Upper lobe of right lung (tissue), 1 donor: ENCODE data around the gene CDK5RAP2. TPM values are rescaled to one million over a fixed set of nuclear protein-coding genes. Genes with fewer than 3 reads are reported as not detected.

Experiments
- ATAC-seq: fragments of 200-7000 bp; cut with Tn5 transposase; one replicate; pipeline ENCODE4 v1.9.1; 2020; ENCODE audit warnings: mild to moderate bottlenecking, moderate library complexity
- DNase-seq: peaks from one replicate; pipeline ENCODE4 v3.0.0-alpha.2; 2020
- H3K27ac ChIP-seq: fragments of 200-600 bp; one replicate; pipeline ENCODE4 v1.8.0; 2022
- H3K27me3 ChIP-seq: fragments of 200-600 bp; one replicate; pipeline ENCODE4 v1.8.0; 2022; ENCODE audit warnings: mild to moderate bottlenecking
- H3K36me3 ChIP-seq: fragments of 200-600 bp; one replicate; pipeline ENCODE4 v1.8.0; 2022
- H3K4me1 ChIP-seq: fragments of 200-600 bp; one replicate; pipeline ENCODE4 v1.8.0; 2022
- H3K4me3 ChIP-seq: fragments of 200-600 bp; one replicate; pipeline ENCODE4 v1.8.0; 2022; ENCODE audit warnings: mild to moderate bottlenecking
- H3K9me3 ChIP-seq: fragments of 200-600 bp; one replicate; pipeline ENCODE4 v1.8.0; 2022
- CTCF ChIP-seq: fragments of 200-600 bp; IDR thresholded peaks from one replicate; pipeline ENCODE4 v1.8.0; 2022; ENCODE audit warnings: antibody characterized with exemption
- intact Hi-C: fragments of 100-400 bp; cut with DNase I; formaldehyde crosslinking; loops from one replicate; pipeline ENCODE4 v1.11.0; 2022
- total RNA-seq: library from RNA; stranded (reverse); fragmentation: NEBNext Ultra II Directional; extraction: Animal tissue kit (Norgen Biotek cat#: 25700); gene quantifications from one replicate; pipeline ENCODE4 v1.2.1, GENCODE V29; 2021
- donor health status: DM: no; HTN: yes; CAD: no; lungs with severe emphysema.

Gene CDK5RAP2
- total RNA-seq, 1 donor from 2014 or later: 54.2 TPM

- H3K36me3 ChIP-seq: peaks cover 46% of the 10 kb centered on the region
- H3K4me3 ChIP-seq: no peak overlapping the region
- H3K4me1 ChIP-seq: no peaks in the 10 kb centered on the region
- intact Hi-C loops: no loop called here
- DNase-seq: no peak
- H3K9me3 ChIP-seq: no peaks in the 10 kb centered on the region
- ATAC-seq: no peak
- H3K27ac ChIP-seq: no peak overlapping the region
- no peaks in the 10 kb centered on the region for H3K27me3 ChIP-seq
- TF ChIP-seq CTCF: no peak
Measured at GRCh38 chr9:120514405-120514804, 65.6 kb downstream of the CDK5RAP2 start.

- Histone ChIP-seq H3K27me3 (no peaks in the 10 kb centered on the region), H3K4me1 (no peaks in the 10 kb centered on the region), H3K36me3 (peaks cover 50% of the 10 kb centered on the region), H3K27ac (no peak overlapping the region), H3K9me3 (no peaks in the 10 kb centered on the region), H3K4me3 (no peak overlapping the region)
- intact Hi-C loops: no loop called here
- TF ChIP-seq CTCF: no peak
- no peak for DNase-seq
- no peak for ATAC-seq
Measured at GRCh38 chr9:120513825-120514396, 66.1 kb downstream of the CDK5RAP2 start.

- Histone ChIP-seq H3K9me3 (no peaks in the 10 kb centered on the region), H3K4me1 (no peaks in the 10 kb centered on the region), H3K27me3 (no peaks in the 10 kb centered on the region), H3K36me3 (peaks cover 35% of the 10 kb centered on the region), H3K4me3 (no peak overlapping the region), H3K27ac (no peak overlapping the region)
- ATAC-seq: no peak
- intact Hi-C loops: no loop called here
- no peak for DNase-seq
- TF ChIP-seq CTCF: no peak
Measured at GRCh38 chr9:120510816-120511215, 69.2 kb downstream of the CDK5RAP2 start.

DNA sequence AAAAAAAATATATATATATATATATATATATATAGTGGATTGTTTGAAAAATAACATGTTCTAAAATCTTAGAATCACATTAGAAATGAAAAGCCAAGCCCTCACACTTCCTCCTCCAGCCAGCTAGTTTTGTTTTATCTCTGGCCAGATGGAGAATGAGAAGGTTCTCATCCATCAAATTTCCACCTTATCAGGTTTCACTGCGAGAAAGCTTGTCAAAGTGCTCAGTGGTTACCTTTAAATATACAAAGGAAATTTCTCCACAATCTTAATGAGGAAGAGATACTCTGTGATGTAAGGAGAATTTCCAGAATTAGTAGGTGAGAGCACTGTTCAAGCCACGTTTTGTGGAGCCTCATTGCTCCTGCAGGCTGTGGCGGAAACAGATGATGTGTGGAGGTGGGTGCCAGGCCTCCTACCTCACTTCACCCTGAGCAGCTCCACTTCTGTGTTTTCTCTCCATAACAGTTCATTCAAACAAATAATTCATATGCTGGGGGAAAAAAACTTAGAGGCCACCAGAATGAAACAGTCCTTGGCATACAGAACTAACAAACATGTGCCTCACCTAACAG, 71.9 kb downstream of the CDK5RAP2 start:
- H3K9me3 ChIP-seq: no peaks in the 10 kb centered on the region
- no peak overlapping the region for H3K27ac ChIP-seq
- DNase-seq (no peak), ATAC-seq (no peak)
- intact Hi-C loops: no loop called here
- H3K36me3 ChIP-seq: peaks cover 23% of the 10 kb centered on the region
- no peak for TF ChIP-seq CTCF
- H3K4me3 ChIP-seq: no peak overlapping the region
- no peaks in the 10 kb centered on the region for H3K4me1 ChIP-seq
- no peaks in the 10 kb centered on the region for H3K27me3 ChIP-seq

- TF ChIP-seq CTCF: peak; percentile 28
- peaks cover 15% of the 10 kb centered on the region for H3K36me3 ChIP-seq
- intact Hi-C loops: no loop called here
Measured at GRCh38 chr9:120505186-120505585, 74.8 kb downstream of the CDK5RAP2 start.

More at GRCh38 chr9:120505186-120505585, 74.8 kb downstream of the CDK5RAP2 start:
- Histone ChIP-seq H3K27ac (no peak overlapping the region), H3K4me3 (no peak overlapping the region), H3K4me1 (no peaks in the 10 kb centered on the region), H3K27me3 (no peaks in the 10 kb centered on the region), H3K9me3 (no peaks in the 10 kb centered on the region)
- peak; percentile 74 for ATAC-seq
- DNase-seq: no peak
